ENCODE results near the gene RRP8. TPM values are rescaled to one million over a fixed set of nuclear protein-coding genes. Genes with fewer than 3 reads are reported as not detected.

Gene RRP8
- total RNA-seq, 1 experiment from 2014 or later: 17.8 TPM

DNA sequence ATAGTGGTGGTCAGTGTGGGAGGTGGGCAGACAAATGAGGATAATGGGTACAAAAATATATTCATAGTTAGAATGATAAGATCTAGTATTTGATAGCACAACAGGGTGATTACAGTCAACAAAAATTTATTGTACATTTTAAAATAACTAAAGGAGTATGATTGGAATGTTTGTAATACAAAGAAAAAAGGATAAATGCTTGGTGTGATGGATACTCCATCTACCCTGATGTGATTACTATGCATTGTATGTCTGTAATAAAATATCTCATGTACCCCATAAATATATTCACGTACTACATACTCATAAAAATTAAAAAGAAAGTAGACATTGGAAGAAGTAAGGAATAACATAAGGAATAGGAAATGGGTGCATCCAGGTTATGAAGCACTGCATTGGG lies 15.4 kb downstream of the RRP8 start:
- Histone ChIP-seq H3K27ac (ENCODE audit: low read depth, low read length) (no peak overlapping the region), H3K79me2 (ENCODE audit: insufficient read depth, low read length) (0 out of 2 replicates have a peak, but pooled peaks cover 5% of the 10 kb centered on the region), H3K9me3 (ENCODE audit: control insufficient read depth in 1 of 2, insufficient read depth in 1 of 2, low read depth in 1 of 2, low read length in 2 of 2) (peaks cover 4 to 13% of the 10 kb centered on the region in 2 experiments; a peak in 1 of 4 replicates), H3K27me3 (ENCODE audit: insufficient read depth, low read length) (no peaks in the 10 kb centered on the region), H3K36me3 (ENCODE audit: control insufficient read depth in 1 of 2, insufficient read depth in 2 of 2, low read length in 2 of 2) (peaks cover 0 to 5% of the 10 kb centered on the region in 2 experiments; a peak in 2 of 4 replicates), H3K9me2 (ENCODE audit: insufficient read depth) (no peaks in the 10 kb centered on the region), H2AFZ (ENCODE audit: low read depth, low read length, poor library complexity, severe bottlenecking) (no peak overlapping the region), H4K20me1 (ENCODE audit: insufficient read depth) (no peaks in the 10 kb centered on the region), H3K4me3 (replicated peaks in 1 of 2; ENCODE audit: low read depth in 1 of 2, low read length in 2 of 2) (no peak overlapping the region), H3K4me2 (ENCODE audit: low read length) (no peak overlapping the region), H3K4me1 (ENCODE audit: control insufficient read depth in 1 of 2, insufficient read depth in 2 of 2, low read length in 2 of 2) (no peaks in the 10 kb centered on the region), H3K9ac (ENCODE audit: low read length) (no peak overlapping the region)
- DNase-seq (ENCODE audit: low read depth, low spot score) (no peak), ATAC-seq (no peak)
- no TSS peak for BruUV-seq (replicated peaks)
- intact Hi-C loops (cut with micrococcal nuclease): no loop called here
- CTCF ChIA-PET: no interaction called here
- RAD21 ChIA-PET (ENCODE audit: low non-redundant PET in 1 of 2, low total read pairs in 2 of 2, uncharacterized antibody in 2 of 2, unreplicated experiment in 2 of 2): no interaction called here
- TF ChIP-seq ZNF274 (IDR thresholded peaks at IDR 0.05; ENCODE audit: low read depth, low read length): no peak
- TF ChIP-seq, protein P1, sequence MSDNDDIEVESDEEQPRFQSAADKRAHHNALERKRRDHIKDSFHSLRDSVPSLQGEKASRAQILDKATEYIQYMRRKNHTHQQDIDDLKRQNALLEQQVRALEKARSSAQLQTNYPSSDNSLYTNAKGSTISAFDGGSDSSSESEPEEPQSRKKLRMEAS (IDR thresholded peaks at IDR 0.05): no peak
- no peak for TF ChIP-seq RAD21 (IDR thresholded peaks at IDR 0.05; ENCODE audit: low read depth)
- TF ChIP-seq CTCF (IDR thresholded peaks at IDR 0.05 in 2 of 3, conservative IDR thresholded peaks at IDR 0.05 in 1 of 3; ENCODE audit: borderline replicate concordance in 1 of 3, insufficient read depth in 1 of 3, low read depth in 2 of 3, low read length in 2 of 3): no peak
- TF ChIP-seq REST (IDR thresholded peaks at IDR 0.05; ENCODE audit: low read depth): no peak
- no peak for TF ChIP-seq POLR2AphosphoS5 (IDR thresholded peaks at IDR 0.05; ENCODE audit: low read depth, low read length)
- TF ChIP-seq ZFX (IDR thresholded peaks at IDR 0.05): no peak
- no peak for TF ChIP-seq CBX3 (IDR thresholded peaks at IDR 0.05; ENCODE audit: low read depth)
- no peak for TF ChIP-seq JUND (IDR thresholded peaks at IDR 0.05)
- TF ChIP-seq FOSL1 (IDR thresholded peaks at IDR 0.05; ENCODE audit: low read depth): no peak
- no peak for TF ChIP-seq POLR2A (IDR thresholded peaks at IDR 0.05; ENCODE audit: borderline replicate concordance, extremely low read depth, insufficient read depth, insufficient read length)
- TF ChIP-seq, protein P2, sequence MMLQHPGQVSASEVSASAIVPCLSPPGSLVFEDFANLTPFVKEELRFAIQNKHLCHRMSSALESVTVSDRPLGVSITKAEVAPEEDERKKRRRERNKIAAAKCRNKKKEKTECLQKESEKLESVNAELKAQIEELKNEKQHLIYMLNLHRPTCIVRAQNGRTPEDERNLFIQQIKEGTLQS (IDR thresholded peaks at IDR 0.05): no peak
- TF ChIP-seq, protein P3, sequence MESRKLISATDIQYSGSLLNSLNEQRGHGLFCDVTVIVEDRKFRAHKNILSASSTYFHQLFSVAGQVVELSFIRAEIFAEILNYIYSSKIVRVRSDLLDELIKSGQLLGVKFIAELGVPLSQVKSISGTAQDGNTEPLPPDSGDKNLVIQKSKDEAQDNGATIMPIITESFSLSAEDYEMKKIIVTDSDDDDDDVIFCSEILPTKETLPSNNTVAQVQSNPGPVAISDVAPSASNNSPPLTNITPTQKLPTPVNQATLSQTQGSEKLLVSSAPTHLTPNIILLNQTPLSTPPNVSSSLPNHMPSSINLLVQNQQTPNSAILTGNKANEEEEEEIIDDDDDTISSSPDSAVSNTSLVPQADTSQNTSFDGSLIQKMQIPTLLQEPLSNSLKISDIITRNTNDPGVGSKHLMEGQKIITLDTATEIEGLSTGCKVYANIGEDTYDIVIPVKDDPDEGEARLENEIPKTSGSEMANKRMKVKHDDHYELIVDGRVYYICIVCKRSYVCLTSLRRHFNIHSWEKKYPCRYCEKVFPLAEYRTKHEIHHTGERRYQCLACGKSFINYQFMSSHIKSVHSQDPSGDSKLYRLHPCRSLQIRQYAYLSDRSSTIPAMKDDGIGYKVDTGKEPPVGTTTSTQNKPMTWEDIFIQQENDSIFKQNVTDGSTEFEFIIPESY (IDR thresholded peaks at IDR 0.05; ENCODE audit: extremely low read depth, insufficient replicate concordance, low read length): no peak
- no peak for TF ChIP-seq ELF1 (IDR thresholded peaks at IDR 0.05; ENCODE audit: borderline replicate concordance, low read depth)
- no peak for TF ChIP-seq EZH2phosphoT487 (IDR thresholded peaks at IDR 0.05; ENCODE audit: borderline replicate concordance)
- TF ChIP-seq EZH2 (IDR thresholded peaks at IDR 0.05): no peak
- POLR2A ChIA-PET: no interaction called here

Measured in HCT116 (cell line).